ENCODE data around the gene EXOC1. TPM values are rescaled to one million over a fixed set of nuclear protein-coding genes. Genes with fewer than 3 reads are reported as not detected.

Gene EXOC1
- total and polyA plus RNA-seq, 2 of the 4 experiments (the other 2 are of a cell fraction), result 19.9 to 49.5 TPM

- DNase-seq (no peak), ATAC-seq (ENCODE audit: low read depth) (no peak)
- no peak overlapping the region for H2BK5ac ChIP-seq (ENCODE audit: low read depth, low read length, poor library complexity, severe bottlenecking)
- H2BK15ac ChIP-seq (ENCODE audit: low read depth, low read length), result no peak overlapping the region
- POLR2A ChIA-PET (ENCODE audit: unreplicated experiment), result no interaction called here
- peaks cover 17% of the 10 kb centered on the region for H3K36me3 ChIP-seq (ENCODE audit: control insufficient read depth, insufficient read depth, low read length)
- no peak overlapping the region for H4K8ac ChIP-seq (ENCODE audit: low read depth in 2 of 2, low read length in 2 of 2)
- no peak overlapping the region for H2BK20ac ChIP-seq (ENCODE audit: low read depth, low read length)
- no TSS peak for BruUV-seq (replicated peaks)
- H3K4me3 ChIP-seq (ENCODE audit: insufficient read depth, low read depth, low read length), result no peak overlapping the region
- in situ Hi-C loops (cut with MboI; ENCODE audit: low sequenced_read_pairs) (no loop called here), intact Hi-C loops (cut with micrococcal nuclease) (no loop called here), dilution Hi-C loops (cut with HindIII; ENCODE audit: low sequenced_read_pairs, unreplicated experiment) (no loop called here)
- H4K5ac ChIP-seq (ENCODE audit: low read depth, low read length), result no peak overlapping the region
- no peaks in the 10 kb centered on the region for H3K4me1 ChIP-seq (ENCODE audit: control insufficient read depth, insufficient read depth, low read length)
- H3K4ac ChIP-seq (ENCODE audit: low read depth, low read length), result no peak overlapping the region
- no peaks in the 10 kb centered on the region for H3K9me1 ChIP-seq (ENCODE audit: insufficient read depth, low read length)
- no peak overlapping the region for H3K27ac ChIP-seq (ENCODE audit: insufficient read depth, low read length)
- H3K4me2 ChIP-seq (ENCODE audit: low read depth, low read length), result no peak overlapping the region
- H3K9me3 ChIP-seq (ENCODE audit: control insufficient read depth, insufficient read depth, low read length), result no peaks in the 10 kb centered on the region
- no peak overlapping the region for H3K9ac ChIP-seq (ENCODE audit: low read depth, low read length)
- no peak overlapping the region for H2AK5ac ChIP-seq (ENCODE audit: low read depth, low read length)
- no peak overlapping the region for H3K23ac ChIP-seq (ENCODE audit: low read depth, low read length)
- H3K56ac ChIP-seq (ENCODE audit: extremely low read depth, insufficient read depth, low read length), result no peak overlapping the region
- H3K18ac ChIP-seq (ENCODE audit: low read depth, low read length), result no peak overlapping the region
- no peaks in the 10 kb centered on the region for H4K20me1 ChIP-seq (ENCODE audit: insufficient read depth, low read length)
- CTCF ChIA-PET, result no interaction called here
- WGBS, 2 experiments (ENCODE audit: extremely low coverage in 2 of 2, insufficient read length in 1 of 2), result 100% methylated on average over 1 of the region's 4 CpGs; no CpG with 5 or more reads in 1 of the 2 experiments
- no peaks in the 10 kb centered on the region for H3K79me1 ChIP-seq (ENCODE audit: low read depth in 1 of 2, low read length in 2 of 2)
- no peaks in the 10 kb centered on the region for H3K27me3 ChIP-seq (ENCODE audit: control insufficient read depth, insufficient read depth, low read length)
- no peak overlapping the region for H2AK9ac ChIP-seq (replicated peaks; ENCODE audit: low read depth, low read length, poor library complexity)
- H2BK120ac ChIP-seq (ENCODE audit: low read depth, low read length), result no peak overlapping the region
- no peak overlapping the region for H4K91ac ChIP-seq (ENCODE audit: insufficient read depth, low read depth, low read length)
- H2AFZ ChIP-seq (replicated peaks; ENCODE audit: low read length, poor library complexity), result no peak overlapping the region
- no peak overlapping the region for H3K14ac ChIP-seq (replicated peaks; ENCODE audit: low read depth, low read length)
- no peak for TF ChIP-seq NFE2L2 (IDR thresholded peaks at IDR 0.05; ENCODE audit: low read depth, low read length)
Observed at GRCh38 chr4:55902677-55903076, 49.2 kb downstream of the EXOC1 start.
